ENCODE measurements around the gene DHRSX.

DNA sequence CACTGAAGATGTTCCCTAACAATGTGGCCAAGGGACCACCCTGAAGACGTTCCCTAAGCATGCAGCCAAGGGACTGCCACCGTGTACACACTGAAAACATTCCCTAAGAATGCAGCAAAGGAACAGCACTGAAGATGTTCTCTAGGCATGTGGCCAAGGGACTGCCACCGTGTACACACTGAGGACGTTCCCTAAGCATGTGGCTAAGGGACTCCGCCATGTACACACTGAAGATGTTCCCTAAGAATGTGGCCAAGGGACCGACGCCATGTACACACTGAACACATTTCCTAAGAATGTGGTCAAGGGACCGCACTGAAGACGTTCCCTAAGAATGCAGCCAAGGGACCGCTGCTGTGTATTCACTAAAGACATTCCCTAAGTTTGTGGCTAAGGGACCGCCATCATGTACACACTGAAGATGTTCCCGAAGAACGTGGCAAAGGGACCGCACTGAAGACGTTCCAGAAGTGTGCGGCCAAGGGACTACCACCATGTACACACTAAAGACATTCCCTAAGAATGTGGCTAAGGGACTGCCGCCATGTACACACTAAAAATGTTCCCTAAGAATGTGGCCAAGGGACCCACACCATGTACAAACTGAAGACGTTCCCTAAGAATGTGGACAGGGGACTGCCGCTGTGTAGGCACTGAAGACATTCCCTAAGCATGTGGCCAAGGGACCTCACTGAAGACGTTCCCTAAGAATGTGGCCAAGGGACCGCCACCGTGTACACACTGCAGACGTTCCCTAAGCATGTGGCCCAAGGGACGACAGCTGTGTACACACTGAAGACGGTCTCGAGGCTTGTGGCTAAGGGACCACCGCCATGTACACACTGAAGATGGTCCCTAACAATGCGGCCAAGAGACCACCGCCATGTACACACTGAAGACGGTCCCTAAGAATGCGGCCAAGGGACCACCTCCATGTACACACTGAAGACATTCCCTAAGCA, 54.8 kb downstream of the DHRSX start:
- no peak for TF ChIP-seq POLR2A (IDR thresholded peaks at IDR 0.05)
- TF ChIP-seq, protein P1, sequence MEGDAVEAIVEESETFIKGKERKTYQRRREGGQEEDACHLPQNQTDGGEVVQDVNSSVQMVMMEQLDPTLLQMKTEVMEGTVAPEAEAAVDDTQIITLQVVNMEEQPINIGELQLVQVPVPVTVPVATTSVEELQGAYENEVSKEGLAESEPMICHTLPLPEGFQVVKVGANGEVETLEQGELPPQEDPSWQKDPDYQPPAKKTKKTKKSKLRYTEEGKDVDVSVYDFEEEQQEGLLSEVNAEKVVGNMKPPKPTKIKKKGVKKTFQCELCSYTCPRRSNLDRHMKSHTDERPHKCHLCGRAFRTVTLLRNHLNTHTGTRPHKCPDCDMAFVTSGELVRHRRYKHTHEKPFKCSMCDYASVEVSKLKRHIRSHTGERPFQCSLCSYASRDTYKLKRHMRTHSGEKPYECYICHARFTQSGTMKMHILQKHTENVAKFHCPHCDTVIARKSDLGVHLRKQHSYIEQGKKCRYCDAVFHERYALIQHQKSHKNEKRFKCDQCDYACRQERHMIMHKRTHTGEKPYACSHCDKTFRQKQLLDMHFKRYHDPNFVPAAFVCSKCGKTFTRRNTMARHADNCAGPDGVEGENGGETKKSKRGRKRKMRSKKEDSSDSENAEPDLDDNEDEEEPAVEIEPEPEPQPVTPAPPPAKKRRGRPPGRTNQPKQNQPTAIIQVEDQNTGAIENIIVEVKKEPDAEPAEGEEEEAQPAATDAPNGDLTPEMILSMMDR (IDR thresholded peaks at IDR 0.05), result no peak
